HL-60 (cell line): Measurements from ENCODE around the gene AREG.

Experiments
- DNase-seq, 2 experiments: peaks; one replicate each; pipeline ENCODE4 v3.0.0-alpha.2; 2010 to 2020; ENCODE audit warnings: low read depth in 1 of 2, low spot score in 1 of 2
- H3K27ac ChIP-seq: fragments of 250-450 bp; sonication (Bioruptor Pico); replicated peaks from 2 replicates; pipeline ENCODE4 v1.5.1; 2020; ENCODE audit warnings: mild to moderate bottlenecking, moderate library complexity
- H3K27me3 ChIP-seq: fragments of 250-450 bp; sonication (Bioruptor Pico); 2 replicates; pipeline ENCODE4 v1.5.1; 2021; ENCODE audit warnings: mild to moderate bottlenecking, moderate library complexity; ENCODE audit not compliant: insufficient read depth, poor library complexity, severe bottlenecking
- H3K4me3 ChIP-seq: replicated peaks from 2 replicates; pipeline ENCODE4 v1.5.1; 2011; ENCODE audit warnings: mild to moderate bottlenecking, control low read depth, low read length; ENCODE audit not compliant: insufficient read depth
- GABPA ChIP-seq: IDR thresholded peaks from 2 replicates; pipeline ENCODE4 v1.6.1; 2012; ENCODE audit warnings: low read depth
- POLR2AphosphoS5 ChIP-seq: IDR thresholded peaks from 2 replicates; pipeline ENCODE4 v1.6.1; 2012; ENCODE audit warnings: low read depth
- SPI1 ChIP-seq: IDR thresholded peaks from 2 replicates; pipeline ENCODE4 v1.6.1; 2012; ENCODE audit warnings: low read depth, mild to moderate bottlenecking, borderline replicate concordance
- TF ChIP-seq, protein P1 (sequence below): IDR thresholded peaks from one replicate; pipeline ENCODE4 v1.5.1; 2011; ENCODE audit warnings: low read length, control low read depth, inconsistent platforms; ENCODE audit not compliant: insufficient read depth
- TF ChIP-seq, protein P2 (sequence below): IDR thresholded peaks from 2 replicates; pipeline ENCODE4 v1.6.1; 2012; ENCODE audit warnings: low read depth; ENCODE audit not compliant: insufficient replicate concordance

AREG gene

DNA sequence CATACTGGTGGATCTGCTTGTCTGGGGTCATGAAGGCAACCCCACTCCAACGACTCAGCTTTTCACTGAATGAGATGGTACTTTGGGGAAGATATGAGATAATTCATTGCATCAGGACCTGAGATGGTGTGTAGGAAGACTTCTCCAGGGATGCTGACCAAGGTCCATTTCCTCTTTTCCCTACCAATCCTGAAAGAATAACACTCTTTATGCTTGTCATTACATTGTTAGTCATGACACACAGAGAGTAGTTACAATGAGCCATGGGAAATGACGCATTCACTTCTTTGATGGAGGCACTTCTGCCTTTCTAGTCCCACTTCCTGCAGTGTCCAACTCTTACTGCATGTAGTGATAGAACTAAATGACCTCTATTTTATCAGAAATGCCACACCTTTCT is 58.6 kb downstream of the AREG start:
- Histone ChIP-seq H3K27me3 (no peaks in the 10 kb centered on the region), H3K27ac (no peak overlapping the region), H3K4me3 (no peak overlapping the region)
- TF ChIP-seq, protein P1, sequence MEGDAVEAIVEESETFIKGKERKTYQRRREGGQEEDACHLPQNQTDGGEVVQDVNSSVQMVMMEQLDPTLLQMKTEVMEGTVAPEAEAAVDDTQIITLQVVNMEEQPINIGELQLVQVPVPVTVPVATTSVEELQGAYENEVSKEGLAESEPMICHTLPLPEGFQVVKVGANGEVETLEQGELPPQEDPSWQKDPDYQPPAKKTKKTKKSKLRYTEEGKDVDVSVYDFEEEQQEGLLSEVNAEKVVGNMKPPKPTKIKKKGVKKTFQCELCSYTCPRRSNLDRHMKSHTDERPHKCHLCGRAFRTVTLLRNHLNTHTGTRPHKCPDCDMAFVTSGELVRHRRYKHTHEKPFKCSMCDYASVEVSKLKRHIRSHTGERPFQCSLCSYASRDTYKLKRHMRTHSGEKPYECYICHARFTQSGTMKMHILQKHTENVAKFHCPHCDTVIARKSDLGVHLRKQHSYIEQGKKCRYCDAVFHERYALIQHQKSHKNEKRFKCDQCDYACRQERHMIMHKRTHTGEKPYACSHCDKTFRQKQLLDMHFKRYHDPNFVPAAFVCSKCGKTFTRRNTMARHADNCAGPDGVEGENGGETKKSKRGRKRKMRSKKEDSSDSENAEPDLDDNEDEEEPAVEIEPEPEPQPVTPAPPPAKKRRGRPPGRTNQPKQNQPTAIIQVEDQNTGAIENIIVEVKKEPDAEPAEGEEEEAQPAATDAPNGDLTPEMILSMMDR, result no peak
- TF ChIP-seq GABPA (no peak), SPI1 (no peak), POLR2AphosphoS5 (no peak)
- TF ChIP-seq, protein P2, sequence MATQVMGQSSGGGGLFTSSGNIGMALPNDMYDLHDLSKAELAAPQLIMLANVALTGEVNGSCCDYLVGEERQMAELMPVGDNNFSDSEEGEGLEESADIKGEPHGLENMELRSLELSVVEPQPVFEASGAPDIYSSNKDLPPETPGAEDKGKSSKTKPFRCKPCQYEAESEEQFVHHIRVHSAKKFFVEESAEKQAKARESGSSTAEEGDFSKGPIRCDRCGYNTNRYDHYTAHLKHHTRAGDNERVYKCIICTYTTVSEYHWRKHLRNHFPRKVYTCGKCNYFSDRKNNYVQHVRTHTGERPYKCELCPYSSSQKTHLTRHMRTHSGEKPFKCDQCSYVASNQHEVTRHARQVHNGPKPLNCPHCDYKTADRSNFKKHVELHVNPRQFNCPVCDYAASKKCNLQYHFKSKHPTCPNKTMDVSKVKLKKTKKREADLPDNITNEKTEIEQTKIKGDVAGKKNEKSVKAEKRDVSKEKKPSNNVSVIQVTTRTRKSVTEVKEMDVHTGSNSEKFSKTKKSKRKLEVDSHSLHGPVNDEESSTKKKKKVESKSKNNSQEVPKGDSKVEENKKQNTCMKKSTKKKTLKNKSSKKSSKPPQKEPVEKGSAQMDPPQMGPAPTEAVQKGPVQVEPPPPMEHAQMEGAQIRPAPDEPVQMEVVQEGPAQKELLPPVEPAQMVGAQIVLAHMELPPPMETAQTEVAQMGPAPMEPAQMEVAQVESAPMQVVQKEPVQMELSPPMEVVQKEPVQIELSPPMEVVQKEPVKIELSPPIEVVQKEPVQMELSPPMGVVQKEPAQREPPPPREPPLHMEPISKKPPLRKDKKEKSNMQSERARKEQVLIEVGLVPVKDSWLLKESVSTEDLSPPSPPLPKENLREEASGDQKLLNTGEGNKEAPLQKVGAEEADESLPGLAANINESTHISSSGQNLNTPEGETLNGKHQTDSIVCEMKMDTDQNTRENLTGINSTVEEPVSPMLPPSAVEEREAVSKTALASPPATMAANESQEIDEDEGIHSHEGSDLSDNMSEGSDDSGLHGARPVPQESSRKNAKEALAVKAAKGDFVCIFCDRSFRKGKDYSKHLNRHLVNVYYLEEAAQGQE, result no peak
- no peak for DNase-seq

DNA sequence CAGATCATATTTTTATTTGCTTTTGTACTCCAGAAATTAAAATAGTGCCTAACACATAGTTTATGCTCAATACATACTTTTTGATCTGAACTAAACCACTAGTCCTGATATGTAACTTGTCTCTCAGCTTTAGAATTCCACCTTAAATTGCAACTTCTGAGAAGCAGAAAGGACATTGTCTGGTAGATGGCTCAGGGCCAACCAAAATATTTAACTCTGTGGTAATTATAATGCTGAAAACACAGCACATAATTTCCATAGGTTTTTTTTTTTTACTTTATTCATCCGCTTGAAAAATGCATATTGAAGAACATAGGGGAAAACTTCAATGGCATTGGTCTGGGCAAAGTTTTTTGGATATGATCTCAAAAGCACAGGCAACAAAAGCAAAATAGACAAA is 59.3 kb downstream of the AREG start:
- Histone ChIP-seq H3K27ac (no peak overlapping the region), H3K4me3 (no peak overlapping the region), H3K27me3 (no peaks in the 10 kb centered on the region)
- no peak for DNase-seq
- TF ChIP-seq SPI1 (no peak), POLR2AphosphoS5 (no peak), GABPA (no peak)
